HL-60 (cell line): Measurements from ENCODE around the gene ZBTB8B.
"Not testable (repeated sequence)": the region's sequence is repeated elsewhere in the genome, so short reads cannot be mapped to it uniquely, and the experiment has no call there.

Experiments used
- CTCF ChIP-seq: IDR thresholded peaks from one replicate; pipeline ENCODE4 v1.5.1; 2011; ENCODE audit warnings: low read length, control low read depth, inconsistent platforms; ENCODE audit not compliant: insufficient read depth
- GABPA ChIP-seq: IDR thresholded peaks from 2 replicates; pipeline ENCODE4 v1.6.1; 2012; ENCODE audit warnings: low read depth
- POLR2AphosphoS5 ChIP-seq: IDR thresholded peaks from 2 replicates; pipeline ENCODE4 v1.6.1; 2012; ENCODE audit warnings: low read depth
- REST ChIP-seq: IDR thresholded peaks from 2 replicates; pipeline ENCODE4 v1.6.1; 2012; ENCODE audit warnings: low read depth; ENCODE audit not compliant: insufficient replicate concordance

DNA sequence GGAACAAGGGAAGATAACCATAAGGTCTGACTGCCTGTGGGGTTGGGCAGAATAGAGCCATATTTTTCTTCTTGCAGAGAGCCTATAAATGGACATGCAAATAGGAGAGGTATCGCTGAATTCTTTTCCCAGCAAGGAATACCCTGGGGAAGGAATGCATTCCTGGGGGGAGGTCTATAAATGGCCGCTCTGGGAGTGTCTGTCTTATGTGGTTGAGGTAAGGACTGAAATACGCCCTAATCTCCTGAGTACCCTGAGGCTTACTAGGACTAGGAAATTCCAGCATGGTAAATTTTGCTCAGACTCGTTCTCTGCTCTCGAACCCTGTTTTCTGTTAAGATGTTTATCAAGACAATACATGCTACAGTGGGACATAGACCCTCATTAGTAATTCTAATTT lies 6.1 kb upstream of the ZBTB8B start:
- TF ChIP-seq CTCF, REST, GABPA, POLR2AphosphoS5: not testable (repeated sequence)
